Ovary (tissue), 9 donors: Measurements from ENCODE around the gene ROGDI. TPM values are rescaled to one million over a fixed set of nuclear protein-coding genes. Genes with fewer than 3 reads are reported as not detected.

ENCODE experiments used
- DNase-seq, 5 donors: peaks; one replicate each; pipeline ENCODE4 v3.0.0-alpha.2; 2019 to 2020
- H3K27ac ChIP-seq, 2 donors: fragments of 200-600 bp; one replicate each; pipeline versions ENCODE4 v1.5.1 to v1.8.0; 2019 to 2022
- H3K27me3 ChIP-seq: fragments of 200-600 bp; one replicate; pipeline ENCODE4 v1.8.0; 2022
- H3K36me3 ChIP-seq: fragments of 200-600 bp; sonication (generic); one replicate; pipeline ENCODE4 v1.5.1; 2019
- H3K4me1 ChIP-seq: one replicate; pipeline ENCODE4 v1.8.1; 2013; ENCODE audit warnings: mild to moderate bottlenecking, moderate library complexity; ENCODE audit not compliant: insufficient read depth
- H3K4me3 ChIP-seq: fragments of 200-600 bp; sonication (generic); one replicate; pipeline ENCODE4 v1.5.1; 2017
- H3K9me3 ChIP-seq, 2 donors: fragments of 200-600 bp in 1 of 2; sonication (generic) in 1 of 2; one replicate each; pipeline versions ENCODE4 v1.5.1 to v1.8.1; 2013 to 2019; ENCODE audit warnings: mild to moderate bottlenecking in 1 of 2, moderate library complexity in 1 of 2
- CTCF ChIP-seq, 3 donors: fragments of 450-650 bp in 2 of 3; fragments of 200-600 bp in 1 of 3; IDR thresholded peaks; one replicate each; pipeline versions ENCODE4 v1.5.1 to v1.8.0; 2016 to 2022; ENCODE audit warnings: antibody characterized with exemption in 3 of 3, mild to moderate bottlenecking in 1 of 3
- EP300 ChIP-seq: sonication (generic); formaldehyde crosslinking; IDR thresholded peaks from one replicate; pipeline ENCODE4 v1.6.1; 2017; ENCODE audit warnings: antibody characterized with exemption
- POLR2A ChIP-seq: fragments of 450-650 bp; IDR thresholded peaks from one replicate; pipeline ENCODE4 v1.6.1; 2017; ENCODE audit warnings: antibody characterized with exemption, mild to moderate bottlenecking, moderate library complexity
- WGBS, 3 donors: extraction: QIAGEN DNeasy Blood & Tissue Kit in 1 of 3; methylation state at CpG; one replicate each; pipeline versions ENCODE4 v1.1.5 to v1.1.7; 2013 to 2017; 5-methylcytosine and 5-hydroxymethylcytosine counted together
- intact Hi-C, 4 donors: fragments of 100-400 bp; cut with DNase I; formaldehyde crosslinking; loops; one replicate each; pipeline versions ENCODE4 v1.11.0 to v1.15.1; 2022 to 2023
- polyA plus RNA-seq, 2 donors: library from polyadenylated mRNA; stranded (reverse); fragments of 200-250 nt in 1 of 2; fragments of 350-450 nt in 1 of 2; fragmentation: Illumina TruSeq in 1 of 2; extraction: RNeasy Lipid Tissue Mini Kit (QIAGEN cat#74804) in 1 of 2; gene quantifications; one replicate each; pipeline ENCODE4 v1.2.3, GENCODE V29; 2013 to 2014
- total RNA-seq, 7 donors: library from RNA; depleted of rRNA in 2 of 7; stranded (reverse); fragments of >200 nt in 2 of 7; fragmentation: NEBNext Ultra II Directional in 3 of 7; extraction: Animal tissue kit (Norgen Biotek cat#: 25700) in 3 of 7; gene quantifications; one replicate each; pipeline versions ENCODE4 v1.1.0 to v1.2.4, GENCODE V29; 2016 to 2023
- donor health status: DM: no; HTN: no; CAD: no; lungs with moderate emphysema.
- donor health status: DM: no; HTN: no; CAD: no.
- donor health status: Bipolar disorder and iron deficiency.
- donor health status: DM: yes; HTN: yes; CAD: no.
- donor health status: DM: no; HTN: no; CAD: no.
- donor health status: DM: yes; HTN: yes; CAD: no.

ROGDI gene
- total and polyA plus RNA-seq, 9 donors: 6.0 to 31.9 (median 22.3) TPM

GRCh38 chr16:4788910-4789309, 13.5 kb downstream of the ROGDI start:
- H3K4me3 ChIP-seq: no peak overlapping the region
- H3K27ac ChIP-seq: no peak overlapping the region
- H3K27me3 ChIP-seq: no peaks in the 10 kb centered on the region
- intact Hi-C loops: no loop called here
- DNase-seq: no peak
- no peaks in the 10 kb centered on the region for H3K36me3 ChIP-seq
- H3K4me1 ChIP-seq: no peaks in the 10 kb centered on the region
- no peaks in the 10 kb centered on the region for H3K9me3 ChIP-seq
- TF ChIP-seq CTCF (IDR thresholded peaks at IDR 0.05) (no peak), EP300 (no peak), POLR2A (no peak)
- 67 to 84% (median 77%) methylated on average over 7 of the region's 7 CpGs for WGBS, 3 donors

GRCh38 chr16:4788489-4788889, 13.9 kb downstream of the ROGDI start:
- H3K4me3 ChIP-seq: no peak overlapping the region
- WGBS, 3 donors: 43 to 56% (median 45%) methylated on average over 9 of the region's 9 CpGs

GRCh38 chr16:4787627-4788482, 14.6 kb downstream of the ROGDI start, which contains the start of gene SEPTIN12:
Gene SEPTIN12, minus strand, starts transcription at chr16:4788345. Its CDS starts 700 bp downstream, at chr16:4787645.
- H3K27ac ChIP-seq: no peak within 1 kb of the TSS
- H3K4me1 ChIP-seq: no peaks in the 10 kb centered on the region
- DNase-seq: no peak
- H3K9me3 ChIP-seq: no peaks in the 10 kb centered on the region
- no peaks in the 10 kb centered on the region for H3K27me3 ChIP-seq
- no peaks in the 10 kb centered on the region for H3K36me3 ChIP-seq
- 67 to 76% (median 72%) methylated on average over 14 of the region's 14 CpGs for WGBS, 3 donors
- no peak within 1 kb of the TSS for H3K4me3 ChIP-seq
- TF ChIP-seq CTCF (IDR thresholded peaks at IDR 0.05) (no peak), POLR2A (no peak), EP300 (no peak)
- intact Hi-C loops: no loop called here

More at GRCh38 chr16:4788489-4788889, 13.9 kb downstream of the ROGDI start:
- Histone ChIP-seq H3K36me3 (no peaks in the 10 kb centered on the region), H3K9me3 (no peaks in the 10 kb centered on the region), H3K27ac (no peak overlapping the region), H3K4me1 (no peaks in the 10 kb centered on the region), H3K27me3 (no peaks in the 10 kb centered on the region)
- intact Hi-C loops: no loop called here
- TF ChIP-seq POLR2A (no peak), EP300 (no peak), CTCF (IDR thresholded peaks at IDR 0.05) (no peak)
- no peak for DNase-seq

- WGBS, 3 donors: 93 to 96% (median 93%) methylated on average over 8 of the region's 8 CpGs
Observed at GRCh38 chr16:4787068-4787467, 15.4 kb downstream of the ROGDI start.

More at GRCh38 chr16:4787068-4787467, 15.4 kb downstream of the ROGDI start:
- no peaks in the 10 kb centered on the region for H3K4me1 ChIP-seq
- H3K36me3 ChIP-seq: no peaks in the 10 kb centered on the region
- intact Hi-C loops: no loop called here
- no peaks in the 10 kb centered on the region for H3K27me3 ChIP-seq
- H3K4me3 ChIP-seq: no peak overlapping the region
- TF ChIP-seq POLR2A (no peak), EP300 (no peak), CTCF (IDR thresholded peaks at IDR 0.05) (no peak)
- H3K27ac ChIP-seq: no peak overlapping the region
- no peak for DNase-seq
- H3K9me3 ChIP-seq: no peaks in the 10 kb centered on the region
